HG03439 (cell line): ENCODE results near the gene ACR.

Source experiments
- ATAC-seq: cut with Tn5 transposase; IDR thresholded peaks from one replicate; pipeline ENCODE4 v1.9.1; 2021; ENCODE audit warnings: mild to moderate bottlenecking, moderate library complexity; ENCODE audit not compliant: unreplicated experiment

ACR gene

GRCh38 chr22:50702821-50703725, 34.9 kb upstream of the ACR start:
- no peak for ATAC-seq

- ATAC-seq, result no peak
Measured at GRCh38 chr22:50703726-50704509, 34.1 kb upstream of the ACR start.

GRCh38 chr22:50704510-50705218, 33.3 kb upstream of the ACR start:
- no peak for ATAC-seq

- no peak for ATAC-seq
Measured at GRCh38 chr22:50705219-50705691, 32.7 kb upstream of the ACR start.

- ATAC-seq, result no peak
Measured at GRCh38 chr22:50705851-50706351, 32.1 kb upstream of the ACR start.

GRCh38 chr22:50706481-50707125, 31.4 kb upstream of the ACR start:
- no peak for ATAC-seq

- ATAC-seq, result no peak
Measured at GRCh38 chr22:50708474-50708873, 29.5 kb upstream of the ACR start.

GRCh38 chr22:50708996-50709395, 29.0 kb upstream of the ACR start:
- no peak for ATAC-seq

- ATAC-seq, result no peak
Measured at GRCh38 chr22:50710221-50710620, 27.8 kb upstream of the ACR start.

GRCh38 chr22:50710886-50711285, 27.1 kb upstream of the ACR start:
- ATAC-seq, result no peak

- ATAC-seq, result no peak
Measured at GRCh38 chr22:50711446-50712340, 26.3 kb upstream of the ACR start.

- no peak for ATAC-seq
Measured at GRCh38 chr22:50712341-50713007, 25.5 kb upstream of the ACR start.

GRCh38 chr22:50713008-50713385, 25.0 kb upstream of the ACR start:
- ATAC-seq, result no peak

GRCh38 chr22:50713571-50714056, 24.4 kb upstream of the ACR start:
- ATAC-seq, result no peak

- ATAC-seq, result no peak
Measured at GRCh38 chr22:50714150-50714549, 23.9 kb upstream of the ACR start.

GRCh38 chr22:50714631-50715179, 23.3 kb upstream of the ACR start:
- ATAC-seq, result no peak

GRCh38 chr22:50715250-50715649, 22.8 kb upstream of the ACR start:
- ATAC-seq, result no peak

- ATAC-seq, result no peak
Measured at GRCh38 chr22:50715776-50716175, 22.2 kb upstream of the ACR start.
